GM12892 (cell line): ENCODE measurements around the gene IGSF5.

ENCODE experiments used
- POLR2A ChIP-seq: IDR thresholded peaks from 2 replicates; pipeline ENCODE4 v1.6.1; 2011; ENCODE audit warnings: low read depth, low read length, control low read depth
- POLR2AphosphoS5 ChIP-seq: IDR thresholded peaks from 2 replicates; pipeline ENCODE4 v1.6.1; 2011; ENCODE audit warnings: low read depth, low read length, control low read depth

DNA sequence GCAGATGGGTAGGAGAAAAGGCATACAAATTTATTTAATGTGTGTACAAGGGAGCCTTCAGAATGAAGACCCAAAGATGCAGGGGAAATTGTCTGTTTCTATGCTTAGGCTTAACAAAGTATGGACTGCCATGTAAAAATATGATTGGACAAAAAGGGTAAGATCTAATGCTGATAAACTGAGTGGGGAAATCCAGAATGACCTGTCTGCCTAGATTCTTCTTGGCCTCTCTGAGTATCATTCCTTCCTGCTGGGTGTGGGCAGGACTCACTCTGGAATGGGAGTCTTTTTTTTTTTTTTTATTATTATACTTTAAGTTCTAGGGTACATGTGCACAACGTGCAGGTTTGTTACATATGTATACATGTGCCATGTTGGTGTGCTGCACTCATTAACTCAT is 61.0 kb downstream of the IGSF5 start:
- TF ChIP-seq POLR2A: no peak
- TF ChIP-seq POLR2AphosphoS5: no peak
